HepG2 (cell line): ENCODE data around the gene NR2F1-AS1. TPM values are rescaled to one million over a fixed set of nuclear protein-coding genes. Genes with fewer than 3 reads are reported as not detected.

Source experiments
- ATAC-seq: fragments of 200-7000 bp; cut with Tn5 transposase; 3 replicates; pipeline ENCODE4 v1.9.1; 2020; ENCODE audit warnings: mild to moderate bottlenecking, moderate library complexity
- BruUV-seq: library from RNA; stranded (reverse); fragments of 400-500 nt; replicated peaks from 2 replicates; lab custom pipeline; 2021; lab: Mats Ljungman, UMichigan
- CTCF ChIA-PET: fragments of 300-600 bp; formaldehyde crosslinking; extraction: SDS; loops from one replicate; lab custom pipeline; 2021; ENCODE audit warnings: low total read pairs, inconsistent platforms, low intra/inter-chr PET ratio; lab: Yijun Ruan, JAX
- POLR2A ChIA-PET: fragments of 350-600 bp; sonication (Branson Sonifier 250); formaldehyde crosslinking; loops from one replicate; lab custom pipeline; 2020; ENCODE audit warnings: antibody characterized with exemption, inconsistent platforms; lab: Yijun Ruan, JAX
- DNase-seq: peaks from one replicate; pipeline ENCODE4 v3.0.0-alpha.2; 2015; ENCODE audit warnings: low spot score
- FAIRE-seq: peaks from 3 replicates; lab custom pipeline; 2011; peaks lifted over from hg19 to GRCh38; lab: Jason Lieb, UNC
- H2AFZ ChIP-seq: one replicate; pipeline ENCODE4 v1.6.1; 2011; ENCODE audit warnings: low read length, inconsistent platforms
- H3K27ac ChIP-seq: fragments of 300-600 bp; 3 replicates; pipeline ENCODE4 v1.8.0; 2011; ENCODE audit warnings: mixed run types, mild to moderate bottlenecking, mixed read lengths, low read length, inconsistent platforms; ENCODE audit not compliant: insufficient read depth; ENCODE audit errors: extremely low read length
- H3K27me3 ChIP-seq, 2 experiments: fragments of 200-600 bp in 1 of 2; 2 replicates in 1 of 2; 3 replicates in 1 of 2; pipeline versions ENCODE4 v1.6.0 to v1.8.0; 2011; ENCODE audit warnings: low read length in 2 of 2, mild to moderate bottlenecking in 2 of 2, moderate library complexity in 2 of 2, inconsistent platforms in 1 of 2; ENCODE audit not compliant: insufficient read depth in 2 of 2, control insufficient read depth in 1 of 2
- H3K36me3 ChIP-seq, 2 experiments: fragments of 200-600 bp in 1 of 2; replicated peaks in 1 of 2; 2 replicates in 1 of 2; 3 replicates in 1 of 2; pipeline versions ENCODE4 v1.5.1 to v1.8.0; 2011; ENCODE audit warnings: low read length in 2 of 2, inconsistent platforms in 1 of 2; ENCODE audit not compliant: insufficient read depth in 2 of 2, control insufficient read depth in 1 of 2
- H3K4me1 ChIP-seq: 2 replicates; pipeline ENCODE4 v1.5.1; 2012; ENCODE audit warnings: low read length, inconsistent platforms; ENCODE audit not compliant: insufficient read depth
- H3K4me2 ChIP-seq: 2 replicates; pipeline ENCODE4 v1.6.0; 2011; ENCODE audit warnings: low read depth, low read length, inconsistent platforms
- H3K4me3 ChIP-seq, 3 experiments: fragments of 200-600 bp in 1 of 3; sonication (generic), shearing (Covaris generic) in 1 of 3; replicated peaks in 1 of 3; 2 replicates each; pipeline ENCODE4 v1.5.1; 2011 to 2016; ENCODE audit warnings: low read length in 3 of 3, inconsistent platforms in 2 of 3, low read depth in 2 of 3, mild to moderate bottlenecking in 2 of 3, control low read depth in 1 of 3, mixed read lengths in 1 of 3; ENCODE audit not compliant: insufficient read depth in 1 of 3
- H3K79me2 ChIP-seq: one replicate; pipeline ENCODE4 v1.6.1; 2011; ENCODE audit warnings: low read length, inconsistent platforms; ENCODE audit not compliant: insufficient read depth
- H3K9ac ChIP-seq: 2 replicates; pipeline ENCODE4 v1.6.0; 2011; ENCODE audit warnings: mild to moderate bottlenecking, low read depth, low read length, inconsistent platforms; ENCODE audit not compliant: insufficient read depth
- H3K9me3 ChIP-seq: 2 replicates; pipeline ENCODE4 v1.5.1; 2012; ENCODE audit warnings: mild to moderate bottlenecking, low read length
- H4K20me1 ChIP-seq: 2 replicates; pipeline ENCODE4 v1.6.0; 2011; ENCODE audit warnings: inconsistent platforms, mild to moderate bottlenecking, low read length, moderate library complexity; ENCODE audit not compliant: insufficient read depth
- AFF4 ChIP-seq: sonication (generic); formaldehyde crosslinking; IDR thresholded peaks from 2 replicates; pipeline ENCODE4 v1.4.0; 2020; ENCODE audit warnings: missing genetic modification reagents
- AHDC1 ChIP-seq: sonication (generic); formaldehyde crosslinking; IDR thresholded peaks from 2 replicates; pipeline ENCODE4 v1.5.1; 2020; ENCODE audit warnings: mild to moderate bottlenecking, missing genetic modification reagents, borderline replicate concordance
- ATF2 ChIP-seq: sonication (generic); formaldehyde crosslinking; IDR thresholded peaks from 2 replicates; pipeline ENCODE4 v1.4.0; 2020; ENCODE audit warnings: missing genetic modification reagents
- ATRX ChIP-seq: sonication (generic); formaldehyde crosslinking; IDR thresholded peaks from 2 replicates; pipeline ENCODE4 v1.4.0; 2020; ENCODE audit warnings: missing genetic modification reagents, borderline replicate concordance
- NCOR1 ChIP-seq: fragments of 200-600 bp; sonication (generic); IDR thresholded peaks from 2 replicates; pipeline ENCODE4 v1.7.0; 2017; ENCODE audit warnings: antibody characterized with exemption, low read length, borderline replicate concordance
- NFIC ChIP-seq: IDR thresholded peaks from 2 replicates; pipeline ENCODE4 v1.6.1; 2012; ENCODE audit warnings: mild to moderate bottlenecking, low read length, inconsistent platforms
- ZFYVE20 ChIP-seq: sonication (generic); formaldehyde crosslinking; IDR thresholded peaks from 2 replicates; pipeline ENCODE4 v1.8.0; 2023; ENCODE audit warnings: low read depth, mild to moderate bottlenecking, moderate library complexity, missing genetic modification reagents, borderline replicate concordance
- WGBS: methylation state at CpG from one replicate; pipeline ENCODE4 v1.1.6; 2017; ENCODE audit warnings: low lambda C conversion rate; 5-methylcytosine and 5-hydroxymethylcytosine counted together
- in situ Hi-C: cut with HindIII; loops from 2 replicates; pipeline ENCODE4 v1.10.0; 2017; ENCODE audit warnings: low pct_unique_long_range_greater_than_20kb; ENCODE audit not compliant: extremely low pct_ligation_motif_present
- intact Hi-C: fragments of 100-400 bp; cut with micrococcal nuclease; formaldehyde crosslinking; loops from one replicate; pipeline ENCODE4 v1.10.0; 2022; ENCODE audit not compliant: unreplicated experiment
- polyA plus RNA-seq, 8 experiments: library from polyadenylated mRNA; depleted of rRNA in 3 of 8; stranded (reverse) in 7 of 8; unstranded in 1 of 8; fragments of >200 nt; fragmentation: Illumina TruSeq in 4 of 8; extraction: Trizol in 4 of 8; gene quantifications; 2 replicates each; pipeline versions ENCODE4 v1.2.1 to v1.2.3, GENCODE V29; 2011 to 2016; ENCODE audit warnings: low read depth in 4 of 8, missing spikeins in 1 of 8, mixed read lengths in 1 of 8; ENCODE audit not compliant: insufficient read depth in 1 of 8
- total RNA-seq, 5 experiments: library from RNA; depleted of rRNA; stranded (reverse); fragments of >200 nt; fragmentation: Illumina TruSeq; extraction: Trizol; gene quantifications; 2 replicates each; pipeline ENCODE4 v1.2.3, GENCODE V29; 2016; ENCODE audit warnings: low read depth in 1 of 5

Gene NR2F1-AS1
- total and polyA plus RNA-seq, 2 of the 13 experiments (the other 11 are each of a cell fraction or from before 2014, with no cell fraction given) = 2.8 TPM

DNA sequence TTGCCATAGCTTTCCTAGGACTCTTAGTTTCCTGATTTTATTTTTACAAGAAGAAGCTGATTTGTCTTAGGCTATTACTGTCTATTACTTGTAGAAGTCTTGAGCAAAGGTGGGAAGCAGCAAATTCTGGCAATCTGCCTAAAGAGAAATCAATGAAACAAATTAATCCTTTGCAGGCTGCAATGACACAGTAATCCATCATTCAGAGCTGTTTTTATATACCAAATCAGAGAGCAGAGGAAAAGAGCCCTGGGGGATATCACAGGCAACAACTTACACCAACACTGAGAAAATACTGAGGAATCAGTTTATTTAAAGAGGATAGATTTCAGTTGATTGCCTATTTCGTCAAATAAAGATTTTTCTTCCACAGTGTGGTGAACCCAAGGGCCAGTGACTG is 13.6 kb downstream of the NR2F1-AS1 start:
- no peaks in the 10 kb centered on the region; the same call in 1 of the 2 replicates for H4K20me1 ChIP-seq
- FAIRE-seq (no peak), DNase-seq (no peak), ATAC-seq (no peak)
- intact Hi-C loops (no loop called here), in situ Hi-C loops (no loop called here)
- 62% methylated on average over 1 of the region's 1 CpG for WGBS
- no peaks in the 10 kb centered on the region for H3K4me1 ChIP-seq
- H3K4me2 ChIP-seq = no peak overlapping the region
- ChIA-PET POLR2A (no interaction called here), CTCF (no interaction called here)
- H3K27ac ChIP-seq = no peak overlapping the region
- no peaks in the 10 kb centered on the region for H3K9me3 ChIP-seq
- H3K9ac ChIP-seq = no peak overlapping the region
- TF ChIP-seq ATF2 (CRISPR knock-in tag) (no peak), ZFYVE20 (CRISPR knock-in tag) (no peak), ATRX (CRISPR knock-in tag) (no peak), NCOR1 (no peak)
- H3K27me3 ChIP-seq = peaks cover 2 to 3% of the 10 kb centered on the region in 2 experiments; a peak in 3 of 5 replicates
- H3K36me3 ChIP-seq = no peaks in the 10 kb centered on the region
- no peaks in the 10 kb centered on the region for H3K79me2 ChIP-seq
- no peak overlapping the region for H3K4me3 ChIP-seq
- no peak overlapping the region for H2AFZ ChIP-seq
- BruUV-seq = no TSS peak

DNA sequence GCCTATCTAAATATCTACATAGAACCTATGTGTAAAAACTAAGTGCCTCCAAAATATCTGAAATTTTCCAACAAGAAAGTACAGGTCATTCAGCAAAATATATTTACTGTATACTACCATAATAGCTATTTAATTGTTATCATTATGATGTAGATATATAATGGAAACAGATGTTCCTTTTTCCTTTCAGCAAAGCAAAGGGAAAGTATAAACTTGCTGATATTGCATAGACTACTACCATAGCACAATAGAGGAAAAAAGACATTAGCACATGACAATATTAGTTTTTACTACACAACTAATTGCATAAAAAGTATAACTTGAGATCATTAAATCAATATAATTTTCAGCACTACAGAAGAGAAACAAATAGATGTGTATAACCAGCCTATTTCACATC is 14.9 kb downstream of the NR2F1-AS1 start:
- FAIRE-seq (no peak), ATAC-seq (no peak), DNase-seq (no peak)
- H4K20me1 ChIP-seq = no peaks in the 10 kb centered on the region
- no peaks in the 10 kb centered on the region for H3K36me3 ChIP-seq
- in situ Hi-C loops = no loop called here
- H3K79me2 ChIP-seq = no peaks in the 10 kb centered on the region
- no peaks in the 10 kb centered on the region for H3K9me3 ChIP-seq
- H3K27ac ChIP-seq = no peak overlapping the region
- no peaks in the 10 kb centered on the region for H3K27me3 ChIP-seq
- BruUV-seq = no TSS peak
- H3K4me2 ChIP-seq = no peak overlapping the region
- ChIA-PET CTCF (no interaction called here), POLR2A (no interaction called here)
- no peak overlapping the region for H3K4me3 ChIP-seq
- no peak overlapping the region for H3K9ac ChIP-seq
- no peak overlapping the region for H2AFZ ChIP-seq
- H3K4me1 ChIP-seq = no peaks in the 10 kb centered on the region
- intact Hi-C loops = no loop called here
- TF ChIP-seq NFIC (no peak), AFF4 (CRISPR knock-in tag) (no peak), AHDC1 (CRISPR knock-in tag) (no peak)
